T-helper 1 cell treated with Interleukin-12 subunit alpha and Interleukin-12 subunit beta and Interleukin-4 antibody, amounts not matched to agents 30 μg/mL and 1 μg/mL, for 36 hours (primary cell): ENCODE results near the gene DIAPH3.

Experiments
- H3K27ac Mint-ChIP-seq: one replicate; pipeline ENCODE4 v1.8.0; 2021; ENCODE audit warnings: mild to moderate bottlenecking, mixed read lengths
- H3K27me3 Mint-ChIP-seq: one replicate; pipeline ENCODE4 v1.8.0; 2021; ENCODE audit warnings: low read depth, mixed read lengths
- H3K36me3 Mint-ChIP-seq: one replicate; pipeline ENCODE4 v1.8.0; 2021; ENCODE audit warnings: low read depth, mixed read lengths
- H3K4me1 Mint-ChIP-seq: one replicate; pipeline ENCODE4 v1.8.0; 2021; ENCODE audit warnings: low read depth, mixed read lengths
- H3K4me3 Mint-ChIP-seq: one replicate; pipeline ENCODE4 v1.8.0; 2021; ENCODE audit warnings: mild to moderate bottlenecking, moderate library complexity, mixed read lengths
- H3K9me3 Mint-ChIP-seq: one replicate; pipeline ENCODE4 v1.8.0; 2021; ENCODE audit warnings: mixed read lengths

The DIAPH3 gene

GRCh38 chr13:60137911-60138560 lies 25.7 kb downstream of the DIAPH3 start:
- Mint-ChIP-seq H3K27ac (no peak overlapping the region), H3K4me1 (peaks cover 15% of the 10 kb centered on the region), H3K4me3 (no peak overlapping the region), H3K36me3 (no peaks in the 10 kb centered on the region), H3K27me3 (no peaks in the 10 kb centered on the region), H3K9me3 (no peaks in the 10 kb centered on the region)

GRCh38 chr13:60135344-60135743 lies 28.4 kb downstream of the DIAPH3 start:
- H3K27me3 Mint-ChIP-seq, result no peaks in the 10 kb centered on the region
- peaks cover 15% of the 10 kb centered on the region for H3K4me1 Mint-ChIP-seq
- H3K27ac Mint-ChIP-seq, result no peak overlapping the region
- no peak overlapping the region for H3K4me3 Mint-ChIP-seq
- no peaks in the 10 kb centered on the region for H3K9me3 Mint-ChIP-seq
- peaks cover 3% of the 10 kb centered on the region for H3K36me3 Mint-ChIP-seq

GRCh38 chr13:60134376-60134775 lies 29.4 kb downstream of the DIAPH3 start:
- Mint-ChIP-seq H3K9me3 (no peaks in the 10 kb centered on the region), H3K27me3 (no peaks in the 10 kb centered on the region), H3K27ac (no peak overlapping the region), H3K4me1 (peaks cover 15% of the 10 kb centered on the region), H3K36me3 (peaks cover 11% of the 10 kb centered on the region), H3K4me3 (no peak overlapping the region)

GRCh38 chr13:60121337-60121687 lies 42.4 kb downstream of the DIAPH3 start:
- Mint-ChIP-seq H3K36me3 (peaks cover 13% of the 10 kb centered on the region), H3K4me3 (no peak overlapping the region), H3K27ac (no peak overlapping the region), H3K9me3 (peaks cover 17% of the 10 kb centered on the region), H3K4me1 (no peaks in the 10 kb centered on the region), H3K27me3 (no peaks in the 10 kb centered on the region)

GRCh38 chr13:60120617-60121336 lies 43.0 kb downstream of the DIAPH3 start:
- H3K27me3 Mint-ChIP-seq, result no peaks in the 10 kb centered on the region
- H3K4me1 Mint-ChIP-seq, result no peaks in the 10 kb centered on the region
- peaks cover 14% of the 10 kb centered on the region for H3K9me3 Mint-ChIP-seq
- no peak overlapping the region for H3K4me3 Mint-ChIP-seq
- H3K27ac Mint-ChIP-seq, result no peak overlapping the region
- H3K36me3 Mint-ChIP-seq, result peaks cover 12% of the 10 kb centered on the region

GRCh38 chr13:60118696-60119400 lies 44.9 kb downstream of the DIAPH3 start:
- no peak overlapping the region for H3K4me3 Mint-ChIP-seq
- peaks cover 22% of the 10 kb centered on the region for H3K36me3 Mint-ChIP-seq
- H3K9me3 Mint-ChIP-seq, result peaks cover 24% of the 10 kb centered on the region
- no peaks in the 10 kb centered on the region for H3K4me1 Mint-ChIP-seq
- H3K27me3 Mint-ChIP-seq, result no peaks in the 10 kb centered on the region
- H3K27ac Mint-ChIP-seq, result no peak overlapping the region

GRCh38 chr13:60114499-60115028 lies 49.2 kb downstream of the DIAPH3 start:
- Mint-ChIP-seq H3K4me1 (no peaks in the 10 kb centered on the region), H3K36me3 (peaks cover 30% of the 10 kb centered on the region), H3K4me3 (no peak overlapping the region)

GRCh38 chr13:60112771-60113170 lies 51.0 kb downstream of the DIAPH3 start:
- Mint-ChIP-seq H3K36me3 (peaks cover 31% of the 10 kb centered on the region), H3K27me3 (no peaks in the 10 kb centered on the region), H3K27ac (no peak overlapping the region), H3K4me1 (no peaks in the 10 kb centered on the region), H3K9me3 (peaks cover 17% of the 10 kb centered on the region), H3K4me3 (no peak overlapping the region)

More at GRCh38 chr13:60114499-60115028, 49.2 kb downstream of the DIAPH3 start:
- Mint-ChIP-seq H3K27ac (no peak overlapping the region), H3K27me3 (no peaks in the 10 kb centered on the region), H3K9me3 (peaks cover 25% of the 10 kb centered on the region)

- H3K4me3 Mint-ChIP-seq, result no peak overlapping the region
- peaks cover 17% of the 10 kb centered on the region for H3K9me3 Mint-ChIP-seq
- H3K4me1 Mint-ChIP-seq, result no peaks in the 10 kb centered on the region
- peaks cover 31% of the 10 kb centered on the region for H3K36me3 Mint-ChIP-seq
- H3K27ac Mint-ChIP-seq, result no peak overlapping the region
- H3K27me3 Mint-ChIP-seq, result no peaks in the 10 kb centered on the region
Measured at GRCh38 chr13:60111691-60112090, 52.0 kb downstream of the DIAPH3 start.

GRCh38 chr13:60109285-60109684 lies 54.4 kb downstream of the DIAPH3 start:
- Mint-ChIP-seq H3K9me3 (peaks cover 5% of the 10 kb centered on the region), H3K36me3 (peaks cover 25% of the 10 kb centered on the region), H3K4me3 (no peak overlapping the region), H3K27ac (no peak overlapping the region), H3K27me3 (no peaks in the 10 kb centered on the region), H3K4me1 (no peaks in the 10 kb centered on the region)

GRCh38 chr13:60108589-60108988 lies 55.1 kb downstream of the DIAPH3 start:
- Mint-ChIP-seq H3K36me3 (peaks cover 21% of the 10 kb centered on the region), H3K27me3 (no peaks in the 10 kb centered on the region), H3K4me3 (no peak overlapping the region), H3K27ac (no peak overlapping the region), H3K9me3 (no peaks in the 10 kb centered on the region), H3K4me1 (no peaks in the 10 kb centered on the region)

- H3K27ac Mint-ChIP-seq, result no peak overlapping the region
- H3K4me3 Mint-ChIP-seq, result no peak overlapping the region
- peaks cover 3% of the 10 kb centered on the region for H3K4me1 Mint-ChIP-seq
- peaks cover 4% of the 10 kb centered on the region for H3K9me3 Mint-ChIP-seq
- H3K27me3 Mint-ChIP-seq, result no peaks in the 10 kb centered on the region
- peaks cover 19% of the 10 kb centered on the region for H3K36me3 Mint-ChIP-seq
Measured at GRCh38 chr13:60099631-60100420, 63.9 kb downstream of the DIAPH3 start.

- peaks cover 1% of the 10 kb centered on the region for H3K4me1 Mint-ChIP-seq
- H3K9me3 Mint-ChIP-seq, result peaks cover 4% of the 10 kb centered on the region
- no peaks in the 10 kb centered on the region for H3K27me3 Mint-ChIP-seq
- no peak overlapping the region for H3K27ac Mint-ChIP-seq
- H3K4me3 Mint-ChIP-seq, result no peak overlapping the region
- peaks cover 9% of the 10 kb centered on the region for H3K36me3 Mint-ChIP-seq
Measured at GRCh38 chr13:60095300-60095699, 68.4 kb downstream of the DIAPH3 start.

GRCh38 chr13:60094385-60095088 lies 69.2 kb downstream of the DIAPH3 start:
- Mint-ChIP-seq H3K4me3 (no peak overlapping the region), H3K27ac (no peak overlapping the region), H3K9me3 (peaks cover 4% of the 10 kb centered on the region), H3K4me1 (no peaks in the 10 kb centered on the region), H3K36me3 (peaks cover 8% of the 10 kb centered on the region), H3K27me3 (no peaks in the 10 kb centered on the region)
